Endothelial cell (in vitro differentiated cells): Measurements from ENCODE around the gene CEP152. TPM values are rescaled to one million over a fixed set of nuclear protein-coding genes. Genes with fewer than 3 reads are reported as not detected.
"Not testable (repeated sequence)": the region's sequence is repeated elsewhere in the genome, so short reads cannot be mapped to it uniquely, and the experiment has no call there.

Experiments
- DNase-seq: peaks from one replicate; pipeline ENCODE4 v3.0.0; 2021; ENCODE audit warnings: low spot score
- H3K27ac Mint-ChIP-seq: one replicate; pipeline ENCODE4 v1.8.0; 2021; ENCODE audit warnings: mixed read lengths, inconsistent platforms; ENCODE audit not compliant: unreplicated experiment
- H3K27me3 Mint-ChIP-seq: one replicate; pipeline ENCODE4 v1.8.0; 2021; ENCODE audit warnings: mild to moderate bottlenecking, moderate library complexity, mixed read lengths, inconsistent platforms; ENCODE audit not compliant: unreplicated experiment
- H3K36me3 Mint-ChIP-seq: one replicate; pipeline ENCODE4 v1.8.0; 2021; ENCODE audit warnings: mild to moderate bottlenecking, low read depth, mixed read lengths, inconsistent platforms; ENCODE audit not compliant: unreplicated experiment
- H3K4me1 Mint-ChIP-seq: one replicate; pipeline ENCODE4 v1.8.0; 2021; ENCODE audit warnings: mild to moderate bottlenecking, mixed read lengths, inconsistent platforms; ENCODE audit not compliant: unreplicated experiment
- H3K4me3 Mint-ChIP-seq: one replicate; pipeline ENCODE4 v1.8.0; 2021; ENCODE audit warnings: mild to moderate bottlenecking, mixed read lengths, inconsistent platforms; ENCODE audit not compliant: unreplicated experiment
- H3K9me3 Mint-ChIP-seq: one replicate; pipeline ENCODE4 v1.8.0; 2021; ENCODE audit warnings: mixed read lengths, inconsistent platforms; ENCODE audit not compliant: unreplicated experiment
- total RNA-seq: library from RNA; stranded (reverse); fragmentation: NEBNext Ultra II Directional; extraction: Animal tissue kit (Norgen Biotek cat#: 25700); gene quantifications from one replicate; pipeline ENCODE4 v1.2.1, GENCODE V29; 2021; ENCODE audit not compliant: unreplicated experiment
- TF ChIP-seq, protein P1 (sequence below): fragments of 200-600 bp; sonication (generic); IDR thresholded peaks from one replicate; pipeline ENCODE4 v1.5.0; 2021; ENCODE audit warnings: antibody characterized with exemption; ENCODE audit not compliant: unreplicated experiment

The CEP152 gene
- total RNA-seq, 1 donor from 2014 or later: 4.7 TPM

DNA sequence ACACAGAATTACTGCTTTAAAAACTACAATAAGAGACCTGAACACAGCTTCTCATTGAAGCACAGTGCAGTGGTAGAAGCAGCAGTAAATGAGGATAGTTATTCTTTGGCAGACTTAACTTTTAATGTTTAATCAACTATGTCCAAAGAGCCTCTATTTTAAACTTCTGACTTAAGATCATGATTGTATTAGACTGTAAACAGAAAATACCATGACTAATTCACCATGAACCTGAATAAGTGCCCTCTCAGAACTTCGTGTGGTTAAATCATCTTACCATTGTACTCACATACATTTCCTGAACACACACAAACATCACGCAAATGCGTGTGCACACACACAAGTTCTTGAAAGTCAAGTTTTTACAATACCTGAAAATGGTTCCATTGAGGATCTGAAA is 13.9 kb downstream of the CEP152 start:
- H3K36me3 Mint-ChIP-seq: no peaks in the 10 kb centered on the region
- no peaks in the 10 kb centered on the region for H3K27me3 Mint-ChIP-seq
- no peak for DNase-seq
- no peak overlapping the region for H3K27ac Mint-ChIP-seq
- H3K4me3 Mint-ChIP-seq: no peak overlapping the region
- no peaks in the 10 kb centered on the region for H3K9me3 Mint-ChIP-seq
- H3K4me1 Mint-ChIP-seq: peaks cover 6% of the 10 kb centered on the region
- TF ChIP-seq, protein P1, sequence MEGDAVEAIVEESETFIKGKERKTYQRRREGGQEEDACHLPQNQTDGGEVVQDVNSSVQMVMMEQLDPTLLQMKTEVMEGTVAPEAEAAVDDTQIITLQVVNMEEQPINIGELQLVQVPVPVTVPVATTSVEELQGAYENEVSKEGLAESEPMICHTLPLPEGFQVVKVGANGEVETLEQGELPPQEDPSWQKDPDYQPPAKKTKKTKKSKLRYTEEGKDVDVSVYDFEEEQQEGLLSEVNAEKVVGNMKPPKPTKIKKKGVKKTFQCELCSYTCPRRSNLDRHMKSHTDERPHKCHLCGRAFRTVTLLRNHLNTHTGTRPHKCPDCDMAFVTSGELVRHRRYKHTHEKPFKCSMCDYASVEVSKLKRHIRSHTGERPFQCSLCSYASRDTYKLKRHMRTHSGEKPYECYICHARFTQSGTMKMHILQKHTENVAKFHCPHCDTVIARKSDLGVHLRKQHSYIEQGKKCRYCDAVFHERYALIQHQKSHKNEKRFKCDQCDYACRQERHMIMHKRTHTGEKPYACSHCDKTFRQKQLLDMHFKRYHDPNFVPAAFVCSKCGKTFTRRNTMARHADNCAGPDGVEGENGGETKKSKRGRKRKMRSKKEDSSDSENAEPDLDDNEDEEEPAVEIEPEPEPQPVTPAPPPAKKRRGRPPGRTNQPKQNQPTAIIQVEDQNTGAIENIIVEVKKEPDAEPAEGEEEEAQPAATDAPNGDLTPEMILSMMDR: no peak

DNA sequence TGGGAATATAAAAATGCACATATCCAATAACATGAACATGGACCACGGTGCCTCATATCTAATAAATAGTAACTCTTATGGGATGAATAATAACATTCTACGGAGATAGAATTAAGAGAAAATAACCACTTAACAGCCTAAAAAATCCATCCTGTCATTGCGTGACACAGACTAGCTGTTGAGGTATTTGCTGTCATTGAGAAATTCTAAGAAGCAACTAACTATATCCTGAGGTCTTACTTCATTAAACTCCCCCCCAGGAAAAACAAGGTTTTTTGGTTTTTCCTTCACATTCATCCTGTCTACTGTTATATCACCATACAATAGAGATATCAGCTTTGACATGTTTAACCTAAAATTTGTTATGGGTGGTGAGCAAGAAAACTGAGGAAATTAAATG is 14.3 kb downstream of the CEP152 start:
- TF ChIP-seq, protein P1: no peak
- no peaks in the 10 kb centered on the region for H3K9me3 Mint-ChIP-seq
- DNase-seq: no peak
- no peak overlapping the region for H3K27ac Mint-ChIP-seq
- no peaks in the 10 kb centered on the region for H3K36me3 Mint-ChIP-seq
- H3K4me1 Mint-ChIP-seq: peaks cover 6% of the 10 kb centered on the region
- H3K4me3 Mint-ChIP-seq: no peak overlapping the region
- no peaks in the 10 kb centered on the region for H3K27me3 Mint-ChIP-seq

DNA sequence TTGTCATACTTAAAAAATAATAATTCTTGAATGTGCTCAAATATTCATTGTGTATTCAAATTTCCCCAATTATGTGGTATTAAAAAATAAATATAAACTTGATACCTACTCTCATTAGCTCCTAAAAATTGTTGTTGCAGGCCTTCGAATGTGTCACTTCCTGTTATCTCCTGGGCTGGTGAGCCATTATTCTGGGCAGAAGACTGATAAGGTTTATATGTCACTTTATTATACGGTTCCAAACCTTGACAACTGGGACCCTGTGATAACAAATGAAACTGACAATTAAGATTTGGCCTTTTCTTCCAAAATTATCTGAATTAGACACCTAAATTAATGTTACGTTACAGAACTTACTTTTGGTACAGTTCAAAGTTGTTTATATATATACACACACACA is 15.0 kb downstream of the CEP152 start:
- Mint-ChIP-seq H3K4me3 (no peak overlapping the region), H3K4me1 (peaks cover 6% of the 10 kb centered on the region), H3K36me3 (no peaks in the 10 kb centered on the region), H3K27ac (no peak overlapping the region), H3K27me3 (no peaks in the 10 kb centered on the region), H3K9me3 (no peaks in the 10 kb centered on the region)
- TF ChIP-seq, protein P1: no peak
- DNase-seq: no peak

DNA sequence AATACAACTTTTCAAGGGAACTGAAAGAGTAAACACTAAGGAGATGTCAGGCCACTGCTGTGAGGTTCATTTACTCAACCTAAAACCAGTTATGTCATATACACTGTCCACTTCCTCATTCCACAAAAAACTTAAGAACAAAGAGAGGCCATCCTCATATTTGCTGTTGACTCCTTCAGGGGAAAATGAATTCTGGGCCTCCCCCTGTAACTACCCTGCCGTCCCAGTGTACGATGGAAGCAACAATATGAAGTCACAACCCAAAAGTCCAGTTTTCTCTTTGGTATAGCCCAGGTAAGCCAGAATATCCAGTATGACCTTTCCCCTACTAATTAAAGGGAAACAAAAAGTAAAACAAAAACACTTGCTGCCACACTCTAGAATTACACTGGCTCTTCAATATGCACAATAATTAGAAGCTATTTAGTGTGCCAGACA is 16.2 kb downstream of the CEP152 start:
- H3K9me3 Mint-ChIP-seq: no peaks in the 10 kb centered on the region
- H3K36me3 Mint-ChIP-seq: no peaks in the 10 kb centered on the region
- H3K27ac Mint-ChIP-seq: no peak overlapping the region
- DNase-seq: no peak
- H3K27me3 Mint-ChIP-seq: no peaks in the 10 kb centered on the region
- peaks cover 6% of the 10 kb centered on the region for H3K4me1 Mint-ChIP-seq
- H3K4me3 Mint-ChIP-seq: no peak overlapping the region
- TF ChIP-seq, protein P1: no peak

DNA sequence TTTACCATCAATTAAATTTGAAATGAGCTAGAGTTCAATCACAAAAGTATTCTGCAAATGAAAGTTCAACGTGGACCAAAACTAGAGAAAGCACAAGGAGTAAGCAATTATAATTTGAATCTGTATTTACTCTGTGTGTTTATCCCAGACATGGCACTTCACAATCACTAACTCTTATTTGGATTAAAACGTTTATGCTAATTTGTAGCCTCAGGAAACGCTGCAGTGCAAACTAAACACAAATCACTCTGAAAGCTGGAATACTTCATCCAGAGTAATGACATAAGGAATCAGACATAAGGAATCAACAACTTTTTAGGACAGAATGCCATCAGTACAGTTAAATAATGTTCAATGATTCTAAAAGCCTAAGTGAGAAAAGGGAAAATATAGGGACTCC is 18.5 kb downstream of the CEP152 start:
- TF ChIP-seq, protein P1: no peak
- H3K9me3 Mint-ChIP-seq: no peaks in the 10 kb centered on the region
- no peak overlapping the region for H3K27ac Mint-ChIP-seq

DNA sequence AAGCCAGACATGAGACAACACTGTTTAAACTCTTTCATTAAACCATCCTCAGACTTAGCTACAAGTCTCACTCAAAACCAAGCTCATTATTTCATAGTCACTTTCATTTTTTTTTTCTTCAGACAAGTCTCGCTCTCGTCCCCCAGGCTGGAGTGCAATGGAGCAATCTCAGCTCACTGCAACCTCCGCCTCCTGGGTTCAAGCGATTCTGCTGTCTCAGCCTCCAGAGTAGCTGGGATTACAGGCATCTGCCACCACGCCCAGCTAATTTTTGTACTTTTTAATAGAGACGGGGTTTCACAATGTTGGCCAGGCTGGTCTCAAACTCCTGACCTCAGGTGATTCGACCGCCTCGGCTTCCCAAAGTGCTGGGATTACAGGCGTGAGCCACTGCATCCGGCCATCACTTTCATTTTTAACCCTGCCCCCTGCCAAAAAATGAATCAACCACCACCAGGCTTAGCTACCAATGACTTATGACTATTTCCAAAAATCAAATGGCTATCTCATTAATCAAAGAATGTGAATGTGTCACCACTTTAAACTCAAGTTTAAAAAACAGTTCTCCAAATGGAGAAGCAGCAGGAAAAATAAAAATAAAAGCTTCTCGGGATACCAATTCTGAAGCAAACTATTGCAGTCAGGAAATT is 20.3 kb downstream of the CEP152 start:
- not testable (repeated sequence) for H3K27me3 Mint-ChIP-seq, H3K4me3 Mint-ChIP-seq, H3K4me1 Mint-ChIP-seq, H3K9me3 Mint-ChIP-seq, H3K27ac Mint-ChIP-seq, DNase-seq, H3K36me3 Mint-ChIP-seq

More for the DNA sequence above, 18.5 kb downstream of the CEP152 start:
- Mint-ChIP-seq H3K27me3 (no peaks in the 10 kb centered on the region), H3K36me3 (no peaks in the 10 kb centered on the region), H3K4me1 (peaks cover 6% of the 10 kb centered on the region), H3K4me3 (no peak overlapping the region)
- DNase-seq: no peak
